Endothelial cell (in vitro differentiated cells): ENCODE results near the gene TOGARAM1. TPM values are rescaled to one million over a fixed set of nuclear protein-coding genes. Genes with fewer than 3 reads are reported as not detected.

ENCODE experiments used
- DNase-seq: peaks from one replicate; pipeline ENCODE4 v3.0.0; 2021; ENCODE audit warnings: low spot score
- H3K27ac Mint-ChIP-seq: one replicate; pipeline ENCODE4 v1.8.0; 2021; ENCODE audit warnings: mixed read lengths, inconsistent platforms; ENCODE audit not compliant: unreplicated experiment
- H3K27me3 Mint-ChIP-seq: one replicate; pipeline ENCODE4 v1.8.0; 2021; ENCODE audit warnings: mild to moderate bottlenecking, moderate library complexity, mixed read lengths, inconsistent platforms; ENCODE audit not compliant: unreplicated experiment
- H3K36me3 Mint-ChIP-seq: one replicate; pipeline ENCODE4 v1.8.0; 2021; ENCODE audit warnings: mild to moderate bottlenecking, low read depth, mixed read lengths, inconsistent platforms; ENCODE audit not compliant: unreplicated experiment
- H3K4me1 Mint-ChIP-seq: one replicate; pipeline ENCODE4 v1.8.0; 2021; ENCODE audit warnings: mild to moderate bottlenecking, mixed read lengths, inconsistent platforms; ENCODE audit not compliant: unreplicated experiment
- H3K4me3 Mint-ChIP-seq: one replicate; pipeline ENCODE4 v1.8.0; 2021; ENCODE audit warnings: mild to moderate bottlenecking, mixed read lengths, inconsistent platforms; ENCODE audit not compliant: unreplicated experiment
- H3K9me3 Mint-ChIP-seq: one replicate; pipeline ENCODE4 v1.8.0; 2021; ENCODE audit warnings: mixed read lengths, inconsistent platforms; ENCODE audit not compliant: unreplicated experiment
- CTCF ChIP-seq: fragments of 200-600 bp; sonication (generic); IDR thresholded peaks from one replicate; pipeline ENCODE4 v1.5.0; 2021; ENCODE audit warnings: antibody characterized with exemption; ENCODE audit not compliant: unreplicated experiment
- total RNA-seq: library from RNA; stranded (reverse); fragmentation: NEBNext Ultra II Directional; extraction: Animal tissue kit (Norgen Biotek cat#: 25700); gene quantifications from one replicate; pipeline ENCODE4 v1.2.1, GENCODE V29; 2021; ENCODE audit not compliant: unreplicated experiment

TOGARAM1 gene
- total RNA-seq, 1 donor from 2014 or later: 17.1 TPM

- H3K4me1 Mint-ChIP-seq: no peaks in the 10 kb centered on the region
- H3K9me3 Mint-ChIP-seq: no peaks in the 10 kb centered on the region
- TF ChIP-seq CTCF: no peak
- H3K4me3 Mint-ChIP-seq: no peak overlapping the region
- H3K27me3 Mint-ChIP-seq: no peaks in the 10 kb centered on the region
- no peak overlapping the region for H3K27ac Mint-ChIP-seq
- peaks cover 31% of the 10 kb centered on the region for H3K36me3 Mint-ChIP-seq
- DNase-seq: no peak
These were observed 79.7 kb downstream of the TOGARAM1 start for GRCh38 chr14:45041641-45042040.

GRCh38 chr14:45044638-45045037 lies 82.6 kb downstream of the TOGARAM1 start:
- no peaks in the 10 kb centered on the region for H3K4me1 Mint-ChIP-seq
- H3K27me3 Mint-ChIP-seq: peaks cover 2% of the 10 kb centered on the region
- no peak overlapping the region for H3K4me3 Mint-ChIP-seq
- no peak for TF ChIP-seq CTCF
- H3K36me3 Mint-ChIP-seq: peaks cover 13% of the 10 kb centered on the region
- no peaks in the 10 kb centered on the region for H3K9me3 Mint-ChIP-seq
- no peak for DNase-seq
- no peak overlapping the region for H3K27ac Mint-ChIP-seq

GRCh38 chr14:45048385-45048784 lies 86.4 kb downstream of the TOGARAM1 start:
- no peak for DNase-seq
- no peak for TF ChIP-seq CTCF
- H3K27me3 Mint-ChIP-seq: peaks cover 2% of the 10 kb centered on the region
- H3K4me1 Mint-ChIP-seq: no peaks in the 10 kb centered on the region
- H3K27ac Mint-ChIP-seq: no peak overlapping the region
- H3K9me3 Mint-ChIP-seq: no peaks in the 10 kb centered on the region
- H3K4me3 Mint-ChIP-seq: no peak overlapping the region
- H3K36me3 Mint-ChIP-seq: peaks cover 4% of the 10 kb centered on the region

- no peak for DNase-seq
- Mint-ChIP-seq H3K36me3 (peaks cover 10% of the 10 kb centered on the region), H3K27me3 (peaks cover 2% of the 10 kb centered on the region), H3K27ac (no peak overlapping the region), H3K4me1 (no peaks in the 10 kb centered on the region), H3K9me3 (no peaks in the 10 kb centered on the region), H3K4me3 (no peak overlapping the region)
- TF ChIP-seq CTCF: no peak
These were observed 89.2 kb downstream of the TOGARAM1 start for GRCh38 chr14:45051180-45051579.

GRCh38 chr14:45051896-45052295 lies 89.9 kb downstream of the TOGARAM1 start:
- Mint-ChIP-seq H3K9me3 (no peaks in the 10 kb centered on the region), H3K27me3 (peaks cover 2% of the 10 kb centered on the region), H3K4me1 (no peaks in the 10 kb centered on the region), H3K27ac (no peak overlapping the region), H3K36me3 (peaks cover 10% of the 10 kb centered on the region), H3K4me3 (no peak overlapping the region)
- no peak for DNase-seq
- no peak for TF ChIP-seq CTCF
